K562 (cell line): ENCODE results near the gene HPD. TPM values are rescaled to one million over a fixed set of nuclear protein-coding genes. Genes with fewer than 3 reads are reported as not detected.

Experiments used
- CHD1 ChIP-seq: fragments of 200-600 bp; sonication (generic); IDR thresholded peaks from one replicate; pipeline ENCODE4 v1.6.1; 2012; ENCODE audit warnings: mild to moderate bottlenecking, moderate library complexity, low read length, inconsistent platforms
- CHD4 ChIP-seq: fragments of 200-600 bp; sonication (generic); IDR thresholded peaks from 3 replicates; pipeline ENCODE4 v1.6.1; 2012; ENCODE audit warnings: low read depth, mild to moderate bottlenecking, mixed read lengths, low read length, inconsistent platforms; ENCODE audit not compliant: insufficient read depth, insufficient replicate concordance, poor library complexity, severe bottlenecking
- KLF16 ChIP-seq: IDR thresholded peaks from 2 replicates; pipeline ENCODE4 v1.6.1; 2016; ENCODE audit warnings: antibody characterized with exemption
- NFE2L1 ChIP-seq: fragments of 450-650 bp; IDR thresholded peaks from 2 replicates; pipeline ENCODE4 v1.6.1; 2016; ENCODE audit warnings: missing genetic modification characterization, low read depth, mild to moderate bottlenecking, missing compliant biosample characterization, moderate library complexity, borderline replicate concordance
- ZBTB17 ChIP-seq: fragments of 450-650 bp; formaldehyde crosslinking; IDR thresholded peaks from 2 replicates; pipeline ENCODE4 v1.4.0; 2020; ENCODE audit warnings: mild to moderate bottlenecking
- ZNF57 ChIP-seq: fragments of 450-650 bp; formaldehyde crosslinking; IDR thresholded peaks from 2 replicates; pipeline ENCODE4 v1.4.0; 2020; ENCODE audit warnings: mild to moderate bottlenecking, moderate library complexity
- polyA plus RNA-seq, 8 experiments: library from polyadenylated mRNA; depleted of rRNA in 4 of 8; stranded (reverse) in 5 of 8; unstranded in 3 of 8; fragments of >200 nt; fragmentation: Nextera tagmentation in 2 of 8; fragmentation: Illumina TruSeq in 1 of 8; extraction: Ambion mirVana in 2 of 8; extraction: Trizol in 1 of 8; gene quantifications; 2 replicates each; pipeline versions ENCODE4 v1.2.1 to v1.2.3, GENCODE V29; 2011 to 2014; ENCODE audit warnings: inconsistent platforms in 1 of 8, missing spikeins in 1 of 8
- total RNA-seq, 7 experiments: library from RNA; depleted of rRNA in 6 of 7; stranded (reverse); fragments of >200 nt in 6 of 7; fragmentation: Illumina TruSeq in 2 of 7; extraction: Trizol in 2 of 7; gene quantifications; 2 replicates each; pipeline versions ENCODE4 v1.2.1 to v1.2.3, GENCODE V29; 2011 to 2021; ENCODE audit warnings: low replicate concordance in 1 of 7
- TF ChIP-seq, protein P1 (sequence below): sonication (generic); formaldehyde crosslinking; IDR thresholded peaks from 2 replicates; pipeline ENCODE4 v1.8.1; 2023; ENCODE audit warnings: mild to moderate bottlenecking, missing genetic modification reagents
- TF ChIP-seq, protein P2 (sequence below): fragments of 250-450 bp; sonication (Bioruptor Pico); IDR thresholded peaks from 2 replicates; pipeline ENCODE4 v1.8.0; 2022; ENCODE audit warnings: inconsistent platforms
- TF ChIP-seq, protein P3 (sequence below): fragments of 250-450 bp; sonication (Bioruptor Pico); IDR thresholded peaks from 2 replicates; pipeline ENCODE4 v1.4.0; 2020; ENCODE audit warnings: borderline replicate concordance
- TF ChIP-seq, protein P4 (sequence below): fragments of 450-650 bp; IDR thresholded peaks from 2 replicates; pipeline ENCODE4 v1.6.1; 2016; ENCODE audit warnings: antibody characterized with exemption
- TF ChIP-seq, protein P5 (sequence below): fragments of 250-450 bp; sonication (Bioruptor Pico); IDR thresholded peaks from 2 replicates; pipeline ENCODE4 v1.4.0; 2020; ENCODE audit warnings: mild to moderate bottlenecking, moderate library complexity
- TF ChIP-seq, protein P6 (sequence below): fragments of 250-450 bp; sonication (Bioruptor Pico); IDR thresholded peaks from 2 replicates; pipeline ENCODE4 v1.8.0; 2022; ENCODE audit warnings: inconsistent platforms, mild to moderate bottlenecking, moderate library complexity, borderline replicate concordance

The HPD gene
- total and polyA plus RNA-seq, 9 of the 15 experiments (the other 6 are each of a cell fraction or from before 2014, with no cell fraction given), result 0.06 to 0.29 (median 0.07) TPM; not detected in 4

DNA sequence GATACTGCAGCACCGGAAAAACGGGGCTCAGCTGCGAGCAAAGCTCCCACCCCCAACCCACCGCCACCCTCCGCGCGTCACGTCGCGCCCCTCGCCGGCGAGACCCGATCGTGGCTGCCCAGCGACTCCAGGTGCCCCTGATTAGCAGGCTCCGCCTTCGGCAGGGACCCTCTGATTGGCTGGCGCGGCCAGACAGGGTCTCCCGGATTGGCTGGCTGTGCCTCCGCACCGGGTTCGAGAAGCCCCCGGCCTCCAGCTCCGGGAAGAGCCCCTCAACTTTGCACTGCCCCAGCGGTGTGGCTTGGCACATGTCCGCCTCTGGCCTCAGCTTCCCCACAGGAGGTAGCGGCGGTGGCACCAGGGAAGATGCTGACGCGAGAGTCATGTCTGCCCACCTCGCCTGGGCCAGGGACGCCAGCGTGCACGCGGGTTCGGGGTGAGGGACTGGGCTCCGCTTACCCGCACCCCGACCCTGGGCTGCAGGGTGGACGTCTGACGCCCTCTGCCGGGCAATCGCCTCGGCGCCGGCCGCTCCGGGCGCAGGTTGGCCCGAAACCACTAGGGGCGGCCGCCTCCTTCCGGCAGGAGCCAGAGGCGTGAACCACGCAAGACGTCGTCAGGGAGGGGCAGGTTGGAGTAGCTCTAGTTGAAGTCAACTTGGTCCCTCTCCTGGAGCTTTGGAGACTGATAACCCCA is 64.7 kb downstream of the HPD start (continued):
- no peak for TF ChIP-seq NFE2L1 (tag)
- TF ChIP-seq, protein P1, sequence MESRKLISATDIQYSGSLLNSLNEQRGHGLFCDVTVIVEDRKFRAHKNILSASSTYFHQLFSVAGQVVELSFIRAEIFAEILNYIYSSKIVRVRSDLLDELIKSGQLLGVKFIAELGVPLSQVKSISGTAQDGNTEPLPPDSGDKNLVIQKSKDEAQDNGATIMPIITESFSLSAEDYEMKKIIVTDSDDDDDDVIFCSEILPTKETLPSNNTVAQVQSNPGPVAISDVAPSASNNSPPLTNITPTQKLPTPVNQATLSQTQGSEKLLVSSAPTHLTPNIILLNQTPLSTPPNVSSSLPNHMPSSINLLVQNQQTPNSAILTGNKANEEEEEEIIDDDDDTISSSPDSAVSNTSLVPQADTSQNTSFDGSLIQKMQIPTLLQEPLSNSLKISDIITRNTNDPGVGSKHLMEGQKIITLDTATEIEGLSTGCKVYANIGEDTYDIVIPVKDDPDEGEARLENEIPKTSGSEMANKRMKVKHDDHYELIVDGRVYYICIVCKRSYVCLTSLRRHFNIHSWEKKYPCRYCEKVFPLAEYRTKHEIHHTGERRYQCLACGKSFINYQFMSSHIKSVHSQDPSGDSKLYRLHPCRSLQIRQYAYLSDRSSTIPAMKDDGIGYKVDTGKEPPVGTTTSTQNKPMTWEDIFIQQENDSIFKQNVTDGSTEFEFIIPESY (CRISPR knock-in tag), result peak; percentile 94
- TF ChIP-seq, protein P2, sequence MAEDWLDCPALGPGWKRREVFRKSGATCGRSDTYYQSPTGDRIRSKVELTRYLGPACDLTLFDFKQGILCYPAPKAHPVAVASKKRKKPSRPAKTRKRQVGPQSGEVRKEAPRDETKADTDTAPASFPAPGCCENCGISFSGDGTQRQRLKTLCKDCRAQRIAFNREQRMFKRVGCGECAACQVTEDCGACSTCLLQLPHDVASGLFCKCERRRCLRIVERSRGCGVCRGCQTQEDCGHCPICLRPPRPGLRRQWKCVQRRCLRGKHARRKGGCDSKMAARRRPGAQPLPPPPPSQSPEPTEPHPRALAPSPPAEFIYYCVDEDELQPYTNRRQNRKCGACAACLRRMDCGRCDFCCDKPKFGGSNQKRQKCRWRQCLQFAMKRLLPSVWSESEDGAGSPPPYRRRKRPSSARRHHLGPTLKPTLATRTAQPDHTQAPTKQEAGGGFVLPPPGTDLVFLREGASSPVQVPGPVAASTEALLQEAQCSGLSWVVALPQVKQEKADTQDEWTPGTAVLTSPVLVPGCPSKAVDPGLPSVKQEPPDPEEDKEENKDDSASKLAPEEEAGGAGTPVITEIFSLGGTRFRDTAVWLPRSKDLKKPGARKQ (CRISPR knock-in tag), result no peak
- TF ChIP-seq, protein P3, sequence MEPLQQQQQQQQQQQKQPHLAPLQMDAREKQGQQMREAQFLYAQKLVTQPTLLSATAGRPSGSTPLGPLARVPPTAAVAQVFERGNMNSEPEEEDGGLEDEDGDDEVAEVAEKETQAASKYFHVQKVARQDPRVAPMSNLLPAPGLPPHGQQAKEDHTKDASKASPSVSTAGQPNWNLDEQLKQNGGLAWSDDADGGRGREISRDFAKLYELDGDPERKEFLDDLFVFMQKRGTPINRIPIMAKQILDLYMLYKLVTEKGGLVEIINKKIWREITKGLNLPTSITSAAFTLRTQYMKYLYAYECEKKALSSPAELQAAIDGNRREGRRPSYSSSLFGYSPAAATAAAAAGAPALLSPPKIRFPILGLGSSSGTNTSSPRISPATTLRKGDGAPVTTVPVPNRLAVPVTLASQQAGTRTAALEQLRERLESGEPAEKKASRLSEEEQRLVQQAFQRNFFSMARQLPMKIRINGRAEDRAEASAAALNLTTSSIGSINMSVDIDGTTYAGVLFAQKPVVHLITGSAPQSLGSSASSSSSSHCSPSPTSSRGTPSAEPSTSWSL (CRISPR knock-in tag), result no peak
- TF ChIP-seq, protein P4, sequence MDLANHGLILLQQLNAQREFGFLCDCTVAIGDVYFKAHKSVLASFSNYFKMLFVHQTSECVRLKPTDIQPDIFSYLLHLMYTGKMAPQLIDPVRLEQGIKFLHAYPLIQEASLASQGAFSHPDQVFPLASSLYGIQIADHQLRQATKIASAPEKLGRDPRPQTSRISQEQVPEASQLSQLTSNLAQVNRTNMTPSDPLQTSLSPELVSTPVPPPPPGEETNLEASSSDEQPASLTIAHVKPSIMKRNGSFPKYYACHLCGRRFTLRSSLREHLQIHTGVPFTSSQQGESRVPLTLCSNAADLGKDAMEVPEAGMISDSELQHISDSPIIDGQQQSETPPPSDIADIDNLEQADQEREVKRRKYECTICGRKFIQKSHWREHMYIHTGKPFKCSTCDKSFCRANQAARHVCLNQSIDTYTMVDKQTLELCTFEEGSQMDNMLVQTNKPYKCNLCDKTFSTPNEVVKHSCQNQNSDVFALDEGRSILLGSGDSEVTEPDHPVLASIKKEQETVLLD, result peak; percentile 67; the same call in 1 of the 2 replicates
- peak; percentile 36 for TF ChIP-seq CHD1
- TF ChIP-seq, protein P5, sequence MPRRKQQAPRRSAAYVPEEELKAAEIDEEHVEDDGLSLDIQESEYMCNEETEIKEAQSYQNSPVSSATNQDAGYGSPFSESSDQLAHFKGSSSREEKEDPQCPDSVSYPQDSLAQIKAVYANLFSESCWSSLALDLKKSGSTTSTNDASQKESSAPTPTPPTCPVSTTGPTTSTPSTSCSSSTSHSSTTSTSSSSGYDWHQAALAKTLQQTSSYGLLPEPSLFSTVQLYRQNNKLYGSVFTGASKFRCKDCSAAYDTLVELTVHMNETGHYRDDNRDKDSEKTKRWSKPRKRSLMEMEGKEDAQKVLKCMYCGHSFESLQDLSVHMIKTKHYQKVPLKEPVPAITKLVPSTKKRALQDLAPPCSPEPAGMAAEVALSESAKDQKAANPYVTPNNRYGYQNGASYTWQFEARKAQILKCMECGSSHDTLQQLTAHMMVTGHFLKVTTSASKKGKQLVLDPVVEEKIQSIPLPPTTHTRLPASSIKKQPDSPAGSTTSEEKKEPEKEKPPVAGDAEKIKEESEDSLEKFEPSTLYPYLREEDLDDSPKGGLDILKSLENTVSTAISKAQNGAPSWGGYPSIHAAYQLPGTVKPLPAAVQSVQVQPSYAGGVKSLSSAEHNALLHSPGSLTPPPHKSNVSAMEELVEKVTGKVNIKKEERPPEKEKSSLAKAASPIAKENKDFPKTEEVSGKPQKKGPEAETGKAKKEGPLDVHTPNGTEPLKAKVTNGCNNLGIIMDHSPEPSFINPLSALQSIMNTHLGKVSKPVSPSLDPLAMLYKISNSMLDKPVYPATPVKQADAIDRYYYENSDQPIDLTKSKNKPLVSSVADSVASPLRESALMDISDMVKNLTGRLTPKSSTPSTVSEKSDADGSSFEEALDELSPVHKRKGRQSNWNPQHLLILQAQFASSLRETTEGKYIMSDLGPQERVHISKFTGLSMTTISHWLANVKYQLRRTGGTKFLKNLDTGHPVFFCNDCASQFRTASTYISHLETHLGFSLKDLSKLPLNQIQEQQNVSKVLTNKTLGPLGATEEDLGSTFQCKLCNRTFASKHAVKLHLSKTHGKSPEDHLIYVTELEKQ (CRISPR knock-in tag), result 0 out of 2 replicates have a peak, but pooled peaks have one; percentile 31
- no peak for TF ChIP-seq ZBTB17 (CRISPR knock-in tag)
- TF ChIP-seq CHD4, result peak; percentile 54
- peak; percentile 52; the same call in 1 of the 2 replicates for TF ChIP-seq KLF16
- no peak for TF ChIP-seq ZNF57 (CRISPR knock-in tag)
- TF ChIP-seq, protein P6, sequence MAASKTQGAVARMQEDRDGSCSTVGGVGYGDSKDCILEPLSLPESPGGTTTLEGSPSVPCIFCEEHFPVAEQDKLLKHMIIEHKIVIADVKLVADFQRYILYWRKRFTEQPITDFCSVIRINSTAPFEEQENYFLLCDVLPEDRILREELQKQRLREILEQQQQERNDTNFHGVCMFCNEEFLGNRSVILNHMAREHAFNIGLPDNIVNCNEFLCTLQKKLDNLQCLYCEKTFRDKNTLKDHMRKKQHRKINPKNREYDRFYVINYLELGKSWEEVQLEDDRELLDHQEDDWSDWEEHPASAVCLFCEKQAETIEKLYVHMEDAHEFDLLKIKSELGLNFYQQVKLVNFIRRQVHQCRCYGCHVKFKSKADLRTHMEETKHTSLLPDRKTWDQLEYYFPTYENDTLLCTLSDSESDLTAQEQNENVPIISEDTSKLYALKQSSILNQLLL, result no peak
